Body of pancreas (tissue), 4 donors: ENCODE results near the gene ANKH.

ENCODE experiments used
- CTCF ChIP-seq, 7 experiments: fragments of 450-650 bp in 4 of 7; fragments of 200-600 bp in 3 of 7; sonication (generic) in 3 of 7; IDR thresholded peaks; one replicate each; pipeline ENCODE4 v1.5.1; 2016 to 2019; ENCODE audit warnings: antibody characterized with exemption in 7 of 7
- POLR2A ChIP-seq, 3 donors: fragments of 450-650 bp; IDR thresholded peaks; one replicate each; pipeline ENCODE4 v1.6.1; 2016; ENCODE audit warnings: antibody characterized with exemption in 3 of 3, mild to moderate bottlenecking in 2 of 3

- TF ChIP-seq CTCF (IDR thresholded peaks at IDR 0.05): no peak
- no peak for TF ChIP-seq POLR2A (IDR thresholded peaks at IDR 0.05)
Observed at GRCh38 chr5:14851050-14851419, 20.5 kb downstream of the ANKH start.
